NCI-H2196 (cell line): ENCODE results near the gene CA11.
"Not testable (repeated sequence)": the region's sequence is repeated elsewhere in the genome, so short reads cannot be mapped to it uniquely, and the experiment has no call there.

Experiments used
- DNase-seq: peaks from one replicate; lab custom pipeline; 2025; ENCODE audit not compliant: unreplicated experiment; lab: John Stamatoyannopoulos, UW

Gene CA11

GRCh38 chr19:48642862-48643261 is 3.1 kb downstream of the CA11 start:
- no peak for DNase-seq

GRCh38 chr19:48641850-48642249 is 4.1 kb downstream of the CA11 start:
- DNase-seq = no peak

GRCh38 chr19:48639483-48640375 is 6.3 kb downstream of the CA11 start:
- no peak for DNase-seq

GRCh38 chr19:48638831-48639381 is 7.1 kb downstream of the CA11 start:
- no peak for DNase-seq

- DNase-seq = peak; percentile 84
Measured at GRCh38 chr19:48637948-48638830, 7.8 kb downstream of the CA11 start.

GRCh38 chr19:48637449-48637947 is 8.5 kb downstream of the CA11 start:
- peak; percentile 99 for DNase-seq

GRCh38 chr19:48636859-48637448 is 9.0 kb downstream of the CA11 start, which contains the start of gene DBP:
Gene DBP, minus strand, starts transcription at chr19:48637379. Its CDS starts 385 bp downstream, at chr19:48636994.
- peak; percentile 60 for DNase-seq

GRCh38 chr19:48635966-48636858 is 9.8 kb downstream of the CA11 start:
- DNase-seq = no peak

GRCh38 chr19:48635263-48635965 is 10.6 kb downstream of the CA11 start:
- peak; percentile 81 for DNase-seq

- peak; percentile 99 for DNase-seq
Measured at GRCh38 chr19:48634424-48635262, 11.3 kb downstream of the CA11 start.

GRCh38 chr19:48634036-48634342 is 12.0 kb downstream of the CA11 start:
- DNase-seq = no peak

- DNase-seq = no peak
Measured at GRCh38 chr19:48633148-48634035, 12.6 kb downstream of the CA11 start.

GRCh38 chr19:48632692-48633147 is 13.3 kb downstream of the CA11 start:
- peak; percentile 26 for DNase-seq

- not testable (repeated sequence) for DNase-seq
Measured at GRCh38 chr19:48632286-48632685, 13.7 kb downstream of the CA11 start.

GRCh38 chr19:48631225-48631624 is 14.8 kb downstream of the CA11 start:
- peak; percentile 54 for DNase-seq

- DNase-seq = no peak
Measured at GRCh38 chr19:48630296-48631063, 15.5 kb downstream of the CA11 start.
